Neural cell (in vitro differentiated cells): ENCODE data around the gene EGFL8. TPM values are rescaled to one million over a fixed set of nuclear protein-coding genes. Genes with fewer than 3 reads are reported as not detected.
A peak's percentile ranks its signal among the peaks of the same experiment; 100 is the strongest.

Source experiments
- H2AFZ ChIP-seq: fragments of 200-600, 300-800 bp; sonication (generic), shearing (Covaris generic); 2 replicates; pipeline ENCODE4 v1.6.0; 2014; ENCODE audit warnings: low read depth, mild to moderate bottlenecking, antibody characterized with exemption, low read length, moderate library complexity
- H3F3A ChIP-seq: fragments of 200-600 bp; shearing (Covaris generic); 2 replicates; pipeline ENCODE4 v1.6.1; 2016; ENCODE audit warnings: mild to moderate bottlenecking, moderate library complexity, mixed read lengths, antibody characterized with exemption, low read length; ENCODE audit not compliant: insufficient read depth, poor library complexity, severe bottlenecking
- H3K27ac ChIP-seq: fragments of 200-600, 300-800 bp; sonication (generic), shearing (Covaris generic); 2 replicates; pipeline ENCODE4 v1.5.1; 2014; ENCODE audit warnings: mild to moderate bottlenecking, low read length, moderate library complexity
- H3K27me3 ChIP-seq: fragments of 300-800, 200-600 bp; sonication (generic), shearing (Covaris generic); 2 replicates; pipeline ENCODE4 v1.6.0; 2014; ENCODE audit warnings: mild to moderate bottlenecking, low read depth, low read length, moderate library complexity; ENCODE audit not compliant: insufficient read depth
- H3K36me3 ChIP-seq: fragments of 300-800, 200-600 bp; sonication (generic), shearing (Covaris generic); 2 replicates; pipeline ENCODE4 v1.5.1; 2014; ENCODE audit warnings: mild to moderate bottlenecking, antibody characterized with exemption, low read length, moderate library complexity; ENCODE audit not compliant: insufficient read depth
- H3K4me2 ChIP-seq: fragments of 300-800, 200-600 bp; sonication (generic), shearing (Covaris generic); 2 replicates; pipeline ENCODE4 v1.6.0; 2014; ENCODE audit warnings: mild to moderate bottlenecking, low read length
- H3K4me3 ChIP-seq: fragments of 300-800, 200-600 bp; sonication (generic), shearing (Covaris generic); 2 replicates; pipeline ENCODE4 v1.5.1; 2014; ENCODE audit warnings: mild to moderate bottlenecking, low read length, moderate library complexity
- H3K79me2 ChIP-seq: fragments of 200-600 bp; shearing (Covaris generic); replicated peaks from 2 replicates; pipeline ENCODE4 v1.6.0; 2014; ENCODE audit warnings: mild to moderate bottlenecking, low read length, moderate library complexity; ENCODE audit not compliant: insufficient read depth
- H3K9ac ChIP-seq: fragments of 300-800, 200-600 bp; sonication (generic), shearing (Covaris generic); 2 replicates; pipeline ENCODE4 v1.6.1; 2016; ENCODE audit warnings: mild to moderate bottlenecking, low read length, mixed read lengths
- H3K9me2 ChIP-seq: fragments of 200-600 bp; shearing (Covaris generic); 2 replicates; pipeline ENCODE4 v1.6.1; 2016; ENCODE audit warnings: mild to moderate bottlenecking, low read length, mixed read lengths; ENCODE audit not compliant: insufficient read depth
- H3K9me3 ChIP-seq: fragments of 200-600, 300-800 bp; sonication (generic), shearing (Covaris generic); 2 replicates; pipeline ENCODE4 v1.6.1; 2016; ENCODE audit warnings: mild to moderate bottlenecking, mixed run types, low read length, moderate library complexity, mixed read lengths
- H4K20me1 ChIP-seq: fragments of 200-600 bp; shearing (Covaris generic); 2 replicates; pipeline ENCODE4 v1.6.1; 2016; ENCODE audit warnings: mild to moderate bottlenecking, mixed run types; ENCODE audit not compliant: insufficient read depth
- CTCF ChIP-seq: fragments of 450-650 bp; IDR thresholded peaks from 2 replicates; pipeline ENCODE4 v1.5.1; 2014; ENCODE audit warnings: antibody characterized with exemption, mild to moderate bottlenecking, moderate library complexity; ENCODE audit not compliant: poor library complexity, severe bottlenecking
- EP300 ChIP-seq: fragments of 450-650 bp; conservative IDR thresholded peaks from 2 replicates; pipeline ENCODE4 v1.6.1; 2014; ENCODE audit warnings: antibody characterized with exemption, mild to moderate bottlenecking, moderate library complexity; ENCODE audit not compliant: poor library complexity, severe bottlenecking
- EZH2 ChIP-seq: fragments of 200-600, 300-800 bp; shearing (Covaris generic), sonication (generic); IDR thresholded peaks from 2 replicates; pipeline ENCODE4 v1.6.1; 2014; ENCODE audit warnings: antibody characterized with exemption, low read length, borderline replicate concordance, mild to moderate bottlenecking; ENCODE audit not compliant: insufficient read depth, poor library complexity, severe bottlenecking
- MXI1 ChIP-seq: fragments of 450-650 bp; conservative IDR thresholded peaks from 2 replicates; pipeline ENCODE4 v1.6.1; 2014; ENCODE audit warnings: antibody characterized with exemption, mild to moderate bottlenecking; ENCODE audit not compliant: poor library complexity, severe bottlenecking
- POLR2AphosphoS5 ChIP-seq: IDR thresholded peaks from 2 replicates; pipeline ENCODE4 v1.6.1; 2012
- RAD21 ChIP-seq: fragments of 450-650 bp; conservative IDR thresholded peaks from 2 replicates; pipeline ENCODE4 v1.6.1; 2014; ENCODE audit warnings: antibody characterized with exemption, mild to moderate bottlenecking, moderate library complexity
- REST ChIP-seq: IDR thresholded peaks from 2 replicates; pipeline ENCODE4 v1.6.1; 2012; ENCODE audit warnings: borderline replicate concordance
- SMC3 ChIP-seq: fragments of 450-650 bp; conservative IDR thresholded peaks from 2 replicates; pipeline ENCODE4 v1.6.1; 2014; ENCODE audit warnings: antibody characterized with exemption, mild to moderate bottlenecking, moderate library complexity; ENCODE audit not compliant: poor library complexity
- TAF1 ChIP-seq: IDR thresholded peaks from 2 replicates; pipeline ENCODE4 v1.6.1; 2012; ENCODE audit warnings: low read depth
- polyA plus RNA-seq: library from polyadenylated mRNA; depleted of rRNA; stranded (reverse); fragments of >200 nt; gene quantifications from 2 replicates; pipeline ENCODE4 v1.2.3, GENCODE V29; 2014

EGFL8 gene
- polyA plus RNA-seq, 1 donor from 2014 or later = 22.4 TPM

- H3K9me3 ChIP-seq = no peaks in the 10 kb centered on the region
- H3F3A ChIP-seq = peaks cover 5% of the 10 kb centered on the region
- H3K79me2 ChIP-seq = no peaks in the 10 kb centered on the region
- peak overlapping the region; percentile 82 for H3K4me3 ChIP-seq
- H3K9ac ChIP-seq = peak overlapping the region; percentile 100
- peak overlapping the region; percentile 40 for H2AFZ ChIP-seq
- no peaks in the 10 kb centered on the region for H3K27me3 ChIP-seq
- peak overlapping the region; percentile 100 for H3K27ac ChIP-seq
- no peaks in the 10 kb centered on the region for H3K36me3 ChIP-seq
- H3K9me2 ChIP-seq = no peaks in the 10 kb centered on the region
- H4K20me1 ChIP-seq = no peaks in the 10 kb centered on the region
- peak; percentile 50 for TF ChIP-seq MXI1
- peak; percentile 12 for TF ChIP-seq EP300
- TF ChIP-seq TAF1 = no peak
- peak; percentile 4 for TF ChIP-seq SMC3
- peak; percentile 92 for TF ChIP-seq REST
- TF ChIP-seq POLR2AphosphoS5 = peak; percentile 97
- peak overlapping the region; percentile 98 for H3K4me2 ChIP-seq
These were observed 31.7 kb downstream of the EGFL8 start for GRCh38 chr6:32195902-32196681.

- Histone ChIP-seq H3K9me3 (no peaks in the 10 kb centered on the region), H3K36me3 (no peaks in the 10 kb centered on the region), H3K27me3 (no peaks in the 10 kb centered on the region), H2AFZ (peak overlapping the region; percentile 40), H3K4me2 (peak overlapping the region; percentile 98), H3K79me2 (no peaks in the 10 kb centered on the region), H4K20me1 (no peaks in the 10 kb centered on the region), H3K27ac (peak overlapping the region; percentile 100), H3K4me3 (peak overlapping the region; percentile 82), H3F3A (peaks cover 5% of the 10 kb centered on the region), H3K9me2 (no peaks in the 10 kb centered on the region), H3K9ac (peak overlapping the region; percentile 100)
- TF ChIP-seq SMC3 (no peak), POLR2AphosphoS5 (no peak), EZH2 (no peak), MXI1 (no peak), TAF1 (no peak), REST (no peak), RAD21 (no peak), CTCF (no peak), EP300 (no peak)
These were observed 32.6 kb downstream of the EGFL8 start for GRCh38 chr6:32196682-32197616.
